ENCODE data around the gene SERGEF. TPM values are rescaled to one million over a fixed set of nuclear protein-coding genes. Genes with fewer than 3 reads are reported as not detected.
"Not testable (repeated sequence)": the region's sequence is repeated elsewhere in the genome, so short reads cannot be mapped to it uniquely, and the experiment has no call there.

The SERGEF gene
- total RNA-seq, 1 donor from 2014 or later, result 24.0 TPM

DNA sequence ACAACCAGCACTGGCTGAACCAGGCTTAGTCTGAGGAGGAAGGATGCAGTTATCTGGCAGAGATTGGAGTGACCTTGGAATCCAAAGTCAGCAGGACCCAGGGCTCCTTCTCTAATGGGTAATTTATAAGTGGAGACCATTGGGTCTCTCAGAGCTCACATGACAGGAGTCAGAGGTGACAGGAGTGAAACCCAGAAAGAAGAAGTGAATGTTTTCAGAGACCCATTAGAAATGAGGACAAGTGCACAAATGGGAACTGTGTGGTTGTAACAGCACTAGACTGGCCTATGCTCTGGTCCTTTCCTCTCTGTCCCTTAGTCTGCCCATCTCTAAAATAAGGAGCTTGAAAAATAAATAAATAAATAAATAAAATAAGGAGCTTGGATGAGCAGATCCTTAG, 107.4 kb downstream of the SERGEF start:
- Mint-ChIP-seq H3K4me3 (ENCODE audit: unreplicated experiment) (no peak overlapping the region), H3K27ac (ENCODE audit: unreplicated experiment) (no peak overlapping the region)

DNA sequence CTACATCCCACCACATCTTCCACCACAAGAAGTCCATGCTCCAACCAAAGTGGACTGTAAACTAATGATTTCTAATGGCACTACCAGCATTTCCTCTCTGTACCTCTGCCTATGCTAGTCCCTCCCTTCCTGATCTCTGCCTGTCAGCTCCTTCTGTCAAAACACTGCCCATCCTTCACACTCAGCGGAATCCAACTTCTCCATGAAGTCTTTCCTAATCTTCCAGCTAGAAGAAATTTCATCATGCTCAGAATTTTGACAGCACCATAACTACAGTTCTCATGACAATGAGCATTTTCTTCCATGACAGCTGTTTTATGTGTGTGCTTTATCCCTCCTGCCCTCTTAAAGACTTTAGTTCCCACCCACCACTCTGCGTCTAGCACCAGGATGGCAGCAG, 111.4 kb downstream of the SERGEF start:
- no peak overlapping the region for H3K27ac Mint-ChIP-seq (ENCODE audit: unreplicated experiment)
- TF ChIP-seq, protein P1, sequence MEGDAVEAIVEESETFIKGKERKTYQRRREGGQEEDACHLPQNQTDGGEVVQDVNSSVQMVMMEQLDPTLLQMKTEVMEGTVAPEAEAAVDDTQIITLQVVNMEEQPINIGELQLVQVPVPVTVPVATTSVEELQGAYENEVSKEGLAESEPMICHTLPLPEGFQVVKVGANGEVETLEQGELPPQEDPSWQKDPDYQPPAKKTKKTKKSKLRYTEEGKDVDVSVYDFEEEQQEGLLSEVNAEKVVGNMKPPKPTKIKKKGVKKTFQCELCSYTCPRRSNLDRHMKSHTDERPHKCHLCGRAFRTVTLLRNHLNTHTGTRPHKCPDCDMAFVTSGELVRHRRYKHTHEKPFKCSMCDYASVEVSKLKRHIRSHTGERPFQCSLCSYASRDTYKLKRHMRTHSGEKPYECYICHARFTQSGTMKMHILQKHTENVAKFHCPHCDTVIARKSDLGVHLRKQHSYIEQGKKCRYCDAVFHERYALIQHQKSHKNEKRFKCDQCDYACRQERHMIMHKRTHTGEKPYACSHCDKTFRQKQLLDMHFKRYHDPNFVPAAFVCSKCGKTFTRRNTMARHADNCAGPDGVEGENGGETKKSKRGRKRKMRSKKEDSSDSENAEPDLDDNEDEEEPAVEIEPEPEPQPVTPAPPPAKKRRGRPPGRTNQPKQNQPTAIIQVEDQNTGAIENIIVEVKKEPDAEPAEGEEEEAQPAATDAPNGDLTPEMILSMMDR (IDR thresholded peaks at IDR 0.05), result no peak
- peaks cover 2% of the 10 kb centered on the region for H3K4me1 Mint-ChIP-seq (ENCODE audit: unreplicated experiment)
- DNase-seq (ENCODE audit: extremely low spot score, unreplicated experiment), result no peak
- H3K27me3 Mint-ChIP-seq (ENCODE audit: unreplicated experiment), result no peaks in the 10 kb centered on the region
- no peaks in the 10 kb centered on the region for H3K36me3 Mint-ChIP-seq (ENCODE audit: unreplicated experiment)
- no peak overlapping the region for H3K4me3 Mint-ChIP-seq (ENCODE audit: unreplicated experiment)
- no peaks in the 10 kb centered on the region for H3K9me3 Mint-ChIP-seq (ENCODE audit: unreplicated experiment)

More for the DNA sequence above, 107.4 kb downstream of the SERGEF start:
- no peak for DNase-seq (ENCODE audit: extremely low spot score, unreplicated experiment)
- Mint-ChIP-seq H3K36me3 (ENCODE audit: unreplicated experiment) (no peaks in the 10 kb centered on the region), H3K9me3 (ENCODE audit: unreplicated experiment) (no peaks in the 10 kb centered on the region), H3K27me3 (ENCODE audit: unreplicated experiment) (no peaks in the 10 kb centered on the region), H3K4me1 (ENCODE audit: unreplicated experiment) (no peaks in the 10 kb centered on the region)
- TF ChIP-seq, protein P1 (IDR thresholded peaks at IDR 0.05), result no peak

DNA sequence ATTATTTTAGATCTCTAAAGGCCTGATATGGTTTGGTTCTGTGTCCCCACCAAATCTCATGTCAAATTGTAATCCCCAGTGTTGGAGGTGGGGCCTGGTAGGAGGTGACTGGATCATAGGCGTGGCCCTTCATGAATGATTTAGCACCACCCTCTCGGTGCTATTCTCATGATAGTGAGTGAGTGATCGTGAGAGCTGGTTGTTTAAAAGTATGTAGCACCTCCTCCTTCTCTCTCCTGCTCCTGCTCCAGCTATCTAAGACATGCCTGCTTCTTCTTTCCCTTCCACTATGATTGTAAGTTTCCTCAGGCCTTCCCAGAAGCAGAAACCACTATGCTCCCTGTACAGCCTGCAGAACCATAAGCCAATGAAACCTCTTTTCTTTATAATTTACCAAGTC, 114.1 kb downstream of the SERGEF start:
- Mint-ChIP-seq H3K36me3 (ENCODE audit: unreplicated experiment) (no peaks in the 10 kb centered on the region), H3K4me3 (ENCODE audit: unreplicated experiment) (no peak overlapping the region), H3K27ac (ENCODE audit: unreplicated experiment) (no peak overlapping the region), H3K9me3 (ENCODE audit: unreplicated experiment) (no peaks in the 10 kb centered on the region), H3K27me3 (ENCODE audit: unreplicated experiment) (no peaks in the 10 kb centered on the region), H3K4me1 (ENCODE audit: unreplicated experiment) (peaks cover 2% of the 10 kb centered on the region)
- TF ChIP-seq, protein P1 (IDR thresholded peaks at IDR 0.05), result no peak
- DNase-seq (ENCODE audit: extremely low spot score, unreplicated experiment), result no peak

DNA sequence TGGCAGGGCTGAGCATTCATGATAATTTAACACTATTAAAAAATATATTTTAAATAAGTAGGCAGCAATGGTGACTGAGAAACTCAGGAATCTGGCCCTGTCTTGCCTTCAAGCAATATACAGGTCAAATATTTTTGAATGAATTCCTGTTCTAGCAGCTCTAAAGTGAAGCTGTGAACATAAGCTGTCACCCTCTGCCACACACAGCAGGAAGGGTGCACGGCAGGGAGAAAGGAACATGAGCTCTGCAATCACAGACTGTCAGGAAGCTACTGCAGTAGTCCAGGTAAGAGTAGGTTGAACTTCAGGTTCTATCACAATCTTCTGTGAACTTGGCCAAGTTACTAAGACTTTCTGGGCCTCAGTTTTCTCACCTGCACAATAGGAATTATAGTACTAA, 114.8 kb downstream of the SERGEF start:
- TF ChIP-seq, protein P1 (IDR thresholded peaks at IDR 0.05), result no peak
- Mint-ChIP-seq H3K27me3 (ENCODE audit: unreplicated experiment) (no peaks in the 10 kb centered on the region), H3K27ac (ENCODE audit: unreplicated experiment) (no peak overlapping the region), H3K36me3 (ENCODE audit: unreplicated experiment) (no peaks in the 10 kb centered on the region), H3K4me3 (ENCODE audit: unreplicated experiment) (no peak overlapping the region), H3K4me1 (ENCODE audit: unreplicated experiment) (peaks cover 2% of the 10 kb centered on the region), H3K9me3 (ENCODE audit: unreplicated experiment) (no peaks in the 10 kb centered on the region)
- no peak for DNase-seq (ENCODE audit: extremely low spot score, unreplicated experiment)

DNA sequence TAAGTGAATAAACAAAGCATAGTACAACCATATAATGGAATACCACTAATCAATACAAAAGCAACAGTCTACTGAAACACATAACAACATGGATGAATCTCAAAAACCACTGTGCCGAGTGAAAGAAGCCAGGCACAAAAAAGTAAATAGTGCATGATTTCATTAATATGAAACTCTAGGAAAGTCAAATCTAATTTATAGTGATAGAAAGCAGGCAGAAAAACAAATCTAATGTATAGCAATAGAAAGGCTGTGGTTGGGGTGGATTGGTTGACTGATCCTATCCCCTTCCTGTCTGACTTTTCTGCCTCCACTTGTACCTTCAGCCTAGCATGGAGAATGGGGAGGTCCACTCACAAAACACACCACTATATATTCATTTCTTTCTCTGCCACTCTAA, 115.4 kb downstream of the SERGEF start:
- DNase-seq (ENCODE audit: extremely low spot score, unreplicated experiment), result no peak
- peaks cover 2% of the 10 kb centered on the region for H3K4me1 Mint-ChIP-seq (ENCODE audit: unreplicated experiment)
- H3K4me3 Mint-ChIP-seq (ENCODE audit: unreplicated experiment), result no peak overlapping the region
- TF ChIP-seq, protein P1 (IDR thresholded peaks at IDR 0.05), result no peak
- no peaks in the 10 kb centered on the region for H3K9me3 Mint-ChIP-seq (ENCODE audit: unreplicated experiment)
- no peaks in the 10 kb centered on the region for H3K36me3 Mint-ChIP-seq (ENCODE audit: unreplicated experiment)
- no peaks in the 10 kb centered on the region for H3K27me3 Mint-ChIP-seq (ENCODE audit: unreplicated experiment)
- H3K27ac Mint-ChIP-seq (ENCODE audit: unreplicated experiment), result no peak overlapping the region

DNA sequence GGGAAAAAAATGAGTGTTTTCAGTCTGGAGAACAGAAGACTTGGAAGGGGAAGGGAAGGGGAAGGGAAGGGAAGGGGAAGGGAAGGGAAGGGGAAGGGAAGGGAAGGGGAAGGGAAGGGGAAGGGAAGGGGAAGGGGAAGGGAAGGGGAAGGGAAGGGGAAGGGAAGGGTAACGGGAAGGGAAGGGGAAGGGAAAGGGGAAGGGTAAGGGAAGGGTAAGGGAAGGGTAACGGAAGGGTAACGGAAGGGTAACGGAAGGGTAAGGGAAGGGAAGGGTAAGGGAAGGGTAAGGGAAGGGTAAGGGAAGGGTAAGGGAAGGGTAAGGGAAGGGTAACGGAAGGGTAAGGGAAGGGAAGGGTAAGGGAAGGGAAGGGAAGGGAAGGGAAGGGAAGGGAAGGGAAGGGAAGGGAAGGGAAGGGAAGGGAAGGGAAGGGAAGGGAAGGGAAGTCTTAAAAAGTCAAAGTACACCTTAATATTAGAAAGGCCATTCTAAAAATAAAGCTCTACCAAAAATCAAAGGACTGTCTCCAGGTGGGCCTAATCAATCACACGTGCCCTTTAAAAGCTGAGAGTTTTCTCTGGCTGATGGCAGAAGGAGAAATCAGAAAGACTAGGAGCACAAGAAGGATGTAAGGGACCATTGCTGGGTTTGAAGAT, 116.2 kb downstream of the SERGEF start:
- H3K4me1 Mint-ChIP-seq (ENCODE audit: unreplicated experiment); H3K27me3 Mint-ChIP-seq (ENCODE audit: unreplicated experiment); H3K9me3 Mint-ChIP-seq (ENCODE audit: unreplicated experiment); H3K27ac Mint-ChIP-seq (ENCODE audit: unreplicated experiment); H3K36me3 Mint-ChIP-seq (ENCODE audit: unreplicated experiment); H3K4me3 Mint-ChIP-seq (ENCODE audit: unreplicated experiment); DNase-seq (ENCODE audit: extremely low spot score, unreplicated experiment): not testable (repeated sequence)

Data from osteocyte (in vitro differentiated cells).